Esophagus muscularis mucosa (tissue), 4 donors: ENCODE data around the gene KCNJ9.
A peak's percentile ranks its signal among the peaks of the same experiment; 100 is the strongest.

Source experiments
- CTCF ChIP-seq, 3 experiments: fragments of 200-600 bp in 2 of 3; fragments of 450-650 bp in 1 of 3; sonication (generic) in 2 of 3; IDR thresholded peaks; one replicate each; pipeline ENCODE4 v1.5.1; 2017 to 2019; ENCODE audit warnings: antibody characterized with exemption in 3 of 3, mild to moderate bottlenecking in 2 of 3, moderate library complexity in 1 of 3
- EP300 ChIP-seq: sonication (generic); formaldehyde crosslinking; IDR thresholded peaks from one replicate; pipeline ENCODE4 v1.6.1; 2017; ENCODE audit warnings: antibody characterized with exemption
- POLR2AphosphoS5 ChIP-seq, 2 donors: sonication (generic); formaldehyde crosslinking; IDR thresholded peaks; one replicate each; pipeline ENCODE4 v1.6.1; 2017; ENCODE audit warnings: antibody characterized with exemption in 2 of 2

DNA sequence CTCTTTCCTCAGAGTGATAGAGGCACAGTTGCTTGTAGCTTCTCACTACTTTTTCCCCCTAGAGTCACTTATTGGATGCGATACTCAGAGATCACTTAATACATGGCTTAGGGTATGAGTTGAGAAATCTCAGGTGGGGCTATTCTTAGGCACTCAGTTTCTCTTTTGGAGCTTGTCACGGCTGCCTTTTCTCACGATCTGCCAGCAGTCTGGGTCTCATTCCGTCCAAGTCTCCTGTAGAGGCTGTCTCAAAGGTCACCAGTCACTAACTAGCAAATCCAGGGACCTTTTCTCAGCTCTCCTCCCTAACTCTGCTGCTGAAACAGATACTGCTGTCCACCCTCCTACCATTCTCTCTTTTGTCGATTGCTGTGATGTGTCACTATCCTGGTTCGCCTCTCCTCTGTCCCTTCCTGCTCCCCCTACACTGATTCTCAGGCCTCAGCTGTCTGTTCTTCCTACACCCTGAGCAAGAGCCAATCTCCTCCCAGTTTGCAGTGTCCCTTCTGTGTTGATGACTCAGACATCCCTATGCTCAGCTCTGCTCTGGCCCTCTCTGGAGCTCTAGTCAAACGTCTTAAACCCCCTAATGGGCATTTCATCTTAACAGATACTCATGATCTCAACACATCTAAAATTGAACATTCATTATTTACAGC is 46.7 kb downstream of the KCNJ9 start:
- no peak for TF ChIP-seq EP300
- no peak for TF ChIP-seq CTCF (IDR thresholded peaks at IDR 0.05)
- TF ChIP-seq POLR2AphosphoS5 (IDR thresholded peaks at IDR 0.05): peak in 1 of 2 donors; percentile 47
